Endothelial cell of umbilical vein (primary cell): Measurements from ENCODE around the gene ABCC5. TPM values are rescaled to one million over a fixed set of nuclear protein-coding genes. Genes with fewer than 3 reads are reported as not detected.

Experiments used
- BruUV-seq: library from RNA; stranded (reverse); fragments of 400-500 nt; replicated peaks from 2 replicates; lab custom pipeline; 2021; lab: Mats Ljungman, UMichigan
- CTCF ChIA-PET: fragments of 300-600, 350-600 bp; sonication (Branson Sonifier 250); formaldehyde crosslinking; loops from one replicate; lab custom pipeline; 2021; ENCODE audit warnings: antibody characterized with exemption, inconsistent platforms; lab: Charles Lee
- POLR2A ChIA-PET: fragments of 300-600, 350-600 bp; sonication (Branson Sonifier 250); formaldehyde crosslinking; loops from one replicate; lab custom pipeline; 2021; ENCODE audit warnings: antibody characterized with exemption, inconsistent platforms; lab: Charles Lee
- DNase-seq: peaks from one replicate; pipeline ENCODE4 v3.0.0-alpha.2; 2011; ENCODE audit warnings: low read depth, low spot score
- FAIRE-seq: peaks from 2 replicates; lab custom pipeline; 2011; peaks lifted over from hg19 to GRCh38; lab: Jason Lieb, UNC
- H2AFZ ChIP-seq: 2 replicates; pipeline ENCODE4 v1.6.0; 2012; ENCODE audit warnings: low read depth, low read length, control low read depth, inconsistent platforms
- H3K27ac ChIP-seq: 2 replicates; pipeline ENCODE4 v1.5.1; 2011; ENCODE audit warnings: low read depth, mild to moderate bottlenecking, control low read depth, low read length, moderate library complexity; ENCODE audit not compliant: insufficient read depth
- H3K27me3 ChIP-seq, 2 experiments: 2 replicates each; pipeline versions ENCODE4 v1.6.0 to v1.6.1; 2011; ENCODE audit warnings: low read length in 2 of 2, mixed read lengths in 1 of 2; ENCODE audit not compliant: control insufficient read depth in 2 of 2, insufficient read depth in 2 of 2
- H3K36me3 ChIP-seq, 2 experiments: 2 replicates in 1 of 2; 3 replicates in 1 of 2; pipeline ENCODE4 v1.5.1; 2011; ENCODE audit warnings: low read length in 2 of 2, mild to moderate bottlenecking in 1 of 2, moderate library complexity in 1 of 2; ENCODE audit not compliant: control insufficient read depth in 2 of 2, insufficient read depth in 2 of 2; ENCODE audit errors: extremely low read depth in 1 of 2
- H3K4me1 ChIP-seq: 3 replicates; pipeline ENCODE4 v1.5.1; 2011; ENCODE audit warnings: mild to moderate bottlenecking, low read length; ENCODE audit not compliant: control insufficient read depth, insufficient read depth; ENCODE audit errors: extremely low read depth
- H3K4me2 ChIP-seq: 2 replicates; pipeline ENCODE4 v1.6.1; 2011; ENCODE audit warnings: low read length, control low read depth, mixed read lengths; ENCODE audit not compliant: insufficient read depth
- H3K4me3 ChIP-seq, 3 experiments: fragments of 200-600 bp in 1 of 3; sonication (generic), shearing (Covaris generic) in 1 of 3; replicated peaks in 1 of 3; 2 replicates each; pipeline ENCODE4 v1.5.1; 2011 to 2016; ENCODE audit warnings: control low read depth in 3 of 3, low read length in 3 of 3, mild to moderate bottlenecking in 2 of 3, inconsistent platforms in 1 of 3, low read depth in 1 of 3, moderate library complexity in 1 of 3; ENCODE audit not compliant: insufficient read depth in 1 of 3
- H3K79me2 ChIP-seq: 2 replicates; pipeline ENCODE4 v1.6.0; 2012; ENCODE audit warnings: low read length, inconsistent platforms; ENCODE audit not compliant: control insufficient read depth, insufficient read depth
- H3K9ac ChIP-seq: replicated peaks from 2 replicates; pipeline ENCODE3; 2011; ENCODE audit warnings: low read length, control low read depth; ENCODE audit not compliant: insufficient read depth; ENCODE audit errors: extremely low read depth
- H3K9me1 ChIP-seq: replicated peaks from 3 replicates; pipeline ENCODE4 v1.6.0; 2011; ENCODE audit warnings: mild to moderate bottlenecking, low read length; ENCODE audit not compliant: control insufficient read depth, insufficient read depth; ENCODE audit errors: extremely low read depth
- H3K9me3 ChIP-seq: replicated peaks from 2 replicates; pipeline ENCODE4 v1.5.1; 2012; ENCODE audit warnings: low read length, inconsistent platforms; ENCODE audit not compliant: control insufficient read depth, insufficient read depth
- H4K20me1 ChIP-seq: replicated peaks from 2 replicates; pipeline ENCODE3; 2011; ENCODE audit warnings: mild to moderate bottlenecking, low read length; ENCODE audit not compliant: control insufficient read depth, insufficient read depth; ENCODE audit errors: extremely low read depth
- EZH2 ChIP-seq: IDR thresholded peaks from 2 replicates; pipeline ENCODE4 v1.6.1; 2012; ENCODE audit warnings: borderline replicate concordance, low read depth, mild to moderate bottlenecking, moderate library complexity, low read length, inconsistent platforms; ENCODE audit not compliant: severe bottlenecking
- FOS ChIP-seq: IDR thresholded peaks from 2 replicates; pipeline ENCODE4 v1.6.1; 2011; ENCODE audit warnings: mild to moderate bottlenecking, low read length, moderate library complexity, borderline replicate concordance; ENCODE audit not compliant: insufficient read depth
- MYC ChIP-seq: IDR thresholded peaks from one replicate; pipeline ENCODE4 v1.6.1; 2011; ENCODE audit warnings: mild to moderate bottlenecking, low read depth, low read length
- POLR2AphosphoS5 ChIP-seq: IDR thresholded peaks from 2 replicates; pipeline ENCODE4 v1.6.1; 2012; ENCODE audit warnings: low read depth, mild to moderate bottlenecking, control low read depth, low read length, moderate library complexity; ENCODE audit not compliant: insufficient read depth
- dilution Hi-C: fragments of 300-500 bp; cut with MboI; formaldehyde crosslinking; loops from one replicate; pipeline ENCODE4 v1.15.0; 2019; ENCODE audit warnings: low sequenced_read_pairs; ENCODE audit not compliant: extremely low pct_ligation_motif_present
- intact Hi-C: fragments of 100-400 bp; cut with micrococcal nuclease; formaldehyde crosslinking; loops from one replicate; pipeline ENCODE4 v1.10.0; 2022
- polyA plus RNA-seq, 4 experiments: library from polyadenylated mRNA; depleted of rRNA in 3 of 4; stranded (reverse) in 3 of 4; unstranded in 1 of 4; fragments of >200 nt; gene quantifications; 2 replicates each; pipeline versions ENCODE4 v1.2.1 to v1.2.3, GENCODE V29; 2011 to 2012; ENCODE audit warnings: missing spikeins in 1 of 4
- total RNA-seq: library from RNA; stranded (reverse); gene quantifications from 2 replicates; pipeline ENCODE4 v1.2.3, GENCODE V29; 2021
- TF ChIP-seq, protein P1 (sequence below), 2 donors: IDR thresholded peaks; 1 replicate in 1 of 2; 2 replicates in 1 of 2; pipeline ENCODE4 v1.5.1; 2011; ENCODE audit warnings: low read length in 2 of 2, mild to moderate bottlenecking in 2 of 2, moderate library complexity in 2 of 2, control low read depth in 1 of 2, inconsistent platforms in 1 of 2, low read depth in 1 of 2; ENCODE audit not compliant: insufficient read depth in 1 of 2; ENCODE audit errors: extremely low read depth in 1 of 2
- TF ChIP-seq, protein P2 (sequence below): IDR thresholded peaks from 2 replicates; pipeline ENCODE4 v1.6.1; 2011; ENCODE audit not compliant: insufficient read depth, insufficient read length

Gene ABCC5
- total and polyA plus RNA-seq, 2 donors (not counting 3 experiments of a cell fraction or from before 2014, with no cell fraction given), result 22.5 to 24.6 TPM

DNA sequence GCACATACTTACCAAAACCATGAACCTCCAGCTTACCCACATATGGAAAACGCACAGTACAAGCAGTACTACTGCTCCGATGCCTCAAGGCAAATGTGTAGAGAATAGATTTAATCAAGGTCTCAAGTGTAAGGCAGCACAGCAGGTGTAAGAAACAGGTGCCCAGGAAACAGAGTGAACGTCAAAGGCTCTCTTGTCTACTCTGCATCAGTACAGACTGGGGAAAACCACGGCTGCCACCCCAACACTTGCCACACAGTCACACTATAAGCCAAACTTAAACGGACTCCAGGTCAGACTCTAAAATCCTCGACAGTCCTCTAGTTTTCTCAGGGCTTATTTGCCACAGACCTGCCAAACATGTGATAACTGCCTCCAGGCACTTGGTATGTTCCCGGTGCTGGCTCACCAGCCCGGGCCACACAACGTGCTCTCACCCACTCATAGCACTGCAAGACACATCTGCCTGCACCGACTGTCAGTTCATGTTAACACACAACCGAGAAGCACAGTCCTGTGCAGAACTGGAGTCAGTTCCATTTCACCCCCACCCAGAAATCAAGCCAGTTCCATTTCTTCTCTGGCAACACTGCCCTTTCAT is 30.6 kb downstream of the ABCC5 start:
- Histone ChIP-seq H4K20me1 (no peaks in the 10 kb centered on the region), H3K9ac (no peak overlapping the region), H3K4me3 (no peak overlapping the region), H3K4me2 (no peak overlapping the region), H2AFZ (no peak overlapping the region), H3K4me1 (no peaks in the 10 kb centered on the region), H3K79me2 (no peaks in the 10 kb centered on the region), H3K9me3 (no peaks in the 10 kb centered on the region), H3K27ac (no peak overlapping the region), H3K9me1 (no peaks in the 10 kb centered on the region), H3K27me3 (no peaks in the 10 kb centered on the region), H3K36me3 (peaks cover 10 to 12% of the 10 kb centered on the region in 2 experiments)
- no peak for TF ChIP-seq MYC
- no peak for TF ChIP-seq EZH2
- TF ChIP-seq, protein P1, sequence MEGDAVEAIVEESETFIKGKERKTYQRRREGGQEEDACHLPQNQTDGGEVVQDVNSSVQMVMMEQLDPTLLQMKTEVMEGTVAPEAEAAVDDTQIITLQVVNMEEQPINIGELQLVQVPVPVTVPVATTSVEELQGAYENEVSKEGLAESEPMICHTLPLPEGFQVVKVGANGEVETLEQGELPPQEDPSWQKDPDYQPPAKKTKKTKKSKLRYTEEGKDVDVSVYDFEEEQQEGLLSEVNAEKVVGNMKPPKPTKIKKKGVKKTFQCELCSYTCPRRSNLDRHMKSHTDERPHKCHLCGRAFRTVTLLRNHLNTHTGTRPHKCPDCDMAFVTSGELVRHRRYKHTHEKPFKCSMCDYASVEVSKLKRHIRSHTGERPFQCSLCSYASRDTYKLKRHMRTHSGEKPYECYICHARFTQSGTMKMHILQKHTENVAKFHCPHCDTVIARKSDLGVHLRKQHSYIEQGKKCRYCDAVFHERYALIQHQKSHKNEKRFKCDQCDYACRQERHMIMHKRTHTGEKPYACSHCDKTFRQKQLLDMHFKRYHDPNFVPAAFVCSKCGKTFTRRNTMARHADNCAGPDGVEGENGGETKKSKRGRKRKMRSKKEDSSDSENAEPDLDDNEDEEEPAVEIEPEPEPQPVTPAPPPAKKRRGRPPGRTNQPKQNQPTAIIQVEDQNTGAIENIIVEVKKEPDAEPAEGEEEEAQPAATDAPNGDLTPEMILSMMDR (IDR thresholded peaks at IDR 0.05; ENCODE audit: extremely low read depth in 1 of 2, insufficient read depth in 1 of 2, low read depth in 1 of 2, low read length in 2 of 2), result no peak
- TF ChIP-seq POLR2AphosphoS5, result no peak
- no peak for TF ChIP-seq FOS
- TF ChIP-seq, protein P2, sequence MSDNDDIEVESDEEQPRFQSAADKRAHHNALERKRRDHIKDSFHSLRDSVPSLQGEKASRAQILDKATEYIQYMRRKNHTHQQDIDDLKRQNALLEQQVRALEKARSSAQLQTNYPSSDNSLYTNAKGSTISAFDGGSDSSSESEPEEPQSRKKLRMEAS, result no peak
- dilution Hi-C loops, result no loop called here
- DNase-seq (no peak), FAIRE-seq (no peak)
- no TSS peak for BruUV-seq
- POLR2A ChIA-PET, result no interaction called here
- CTCF ChIA-PET, result interaction anchor here (0.7 kb wide), 1 partner anchor 10 kb away, joined by 3 read pairs; no protein-coding TSS in a partner anchor
- intact Hi-C loops, result no loop called here
